CD4-positive, alpha-beta memory T cell (primary cell): ENCODE data around the gene IFITM10. TPM values are rescaled to one million over a fixed set of nuclear protein-coding genes. Genes with fewer than 3 reads are reported as not detected.

Experiments used
- CTCF ChIA-PET: fragments of 350-600 bp; sonication (Branson Sonifier 250); formaldehyde crosslinking; loops from one replicate; lab custom pipeline; 2021; ENCODE audit warnings: inconsistent platforms; ENCODE audit not compliant: partially characterized antibody; lab: Charles Lee
- POLR2A ChIA-PET: fragments of 350-600 bp; sonication (Branson Sonifier 250); formaldehyde crosslinking; loops from one replicate; lab custom pipeline; 2021; ENCODE audit not compliant: partially characterized antibody; lab: Charles Lee
- DNase-seq, 5 donors: peaks; one replicate each; pipeline versions ENCODE4 v3.0.0 to v3.0.0-alpha.2; 2020 to 2022; ENCODE audit warnings: mixed read lengths in 1 of 5
- H3K27ac ChIP-seq: one replicate; pipeline ENCODE4 v1.7.0; 2013; ENCODE audit warnings: low read depth, low read length
- H3K27me3 ChIP-seq: 2 replicates; pipeline ENCODE4 v1.7.0; 2013; ENCODE audit warnings: mild to moderate bottlenecking, low read length, moderate library complexity; ENCODE audit not compliant: insufficient read depth
- H3K36me3 ChIP-seq: 2 replicates; pipeline ENCODE4 v1.7.0; 2013; ENCODE audit warnings: mild to moderate bottlenecking, low read length, moderate library complexity; ENCODE audit not compliant: insufficient read depth
- H3K4me1 ChIP-seq: 2 replicates; pipeline ENCODE4 v1.7.0; 2013; ENCODE audit warnings: mild to moderate bottlenecking, low read length, moderate library complexity; ENCODE audit not compliant: insufficient read depth
- H3K4me3 ChIP-seq, 2 donors: one replicate each; pipeline ENCODE4 v1.7.0; 2013; ENCODE audit warnings: low read length in 2 of 2, mild to moderate bottlenecking in 1 of 2
- H3K9me3 ChIP-seq, 2 donors: one replicate each; pipeline ENCODE4 v1.7.0; 2013; ENCODE audit warnings: low read length in 2 of 2, control low read depth in 1 of 2; ENCODE audit not compliant: control insufficient read depth in 1 of 2
- H3K27ac Mint-ChIP-seq, 7 donors: one replicate each; pipeline ENCODE4 v1.8.0; 2020 to 2021; ENCODE audit warnings: mixed read lengths in 7 of 7, mild to moderate bottlenecking in 6 of 7, inconsistent platforms in 3 of 7, moderate library complexity in 3 of 7
- H3K27me3 Mint-ChIP-seq, 2 donors: one replicate each; pipeline ENCODE4 v1.8.0; 2020 to 2021; ENCODE audit warnings: mixed read lengths in 2 of 2
- H3K36me3 Mint-ChIP-seq, 2 donors: one replicate each; pipeline ENCODE4 v1.8.0; 2020 to 2021; ENCODE audit warnings: mixed read lengths in 2 of 2, inconsistent platforms in 1 of 2, mild to moderate bottlenecking in 1 of 2
- H3K4me1 Mint-ChIP-seq, 4 donors: one replicate each; pipeline ENCODE4 v1.8.0; 2020 to 2021; ENCODE audit warnings: mixed read lengths in 4 of 4, mild to moderate bottlenecking in 1 of 4
- H3K4me3 Mint-ChIP-seq, 8 donors: one replicate each; pipeline ENCODE4 v1.8.0; 2020 to 2021; ENCODE audit warnings: mixed read lengths in 8 of 8, mild to moderate bottlenecking in 7 of 8, moderate library complexity in 6 of 8, inconsistent platforms in 3 of 8
- H3K9me3 Mint-ChIP-seq, 8 donors: one replicate each; pipeline ENCODE4 v1.8.0; 2020 to 2021; ENCODE audit warnings: mixed read lengths in 8 of 8, mild to moderate bottlenecking in 5 of 8, inconsistent platforms in 3 of 8, moderate library complexity in 1 of 8
- intact Hi-C: fragments of 100-400 bp; cut with micrococcal nuclease; formaldehyde crosslinking; loops from one replicate; pipeline ENCODE4 v1.15.1; 2023
- polyA plus RNA-seq, 2 donors: library from polyadenylated mRNA; unstranded; fragments of 300-500 nt; fragmentation: Illumina TruSeq; gene quantifications; one replicate each; pipeline ENCODE4 v1.2.3, GENCODE V29; 2021
- total RNA-seq, 2 experiments: library from RNA; stranded (reverse); gene quantifications; one replicate each; pipeline ENCODE4 v1.2.3, GENCODE V29; 2021

The IFITM10 gene
- total and polyA plus RNA-seq, 4 experiments from 2014 or later = 1.6 to 1.8 TPM; not detected in 2

GRCh38 chr11:1714908-1715885 is 35.2 kb downstream of the IFITM10 start:
- Mint-ChIP-seq H3K27ac (no peak overlapping the region), H3K27me3 (peaks cover 7 to 10% of the 10 kb centered on the region in 2 donors), H3K4me1 (no peaks in the 10 kb centered on the region), H3K4me3 (no peak overlapping the region), H3K9me3 (peaks cover 0 to 1% (median 0%) of the 10 kb centered on the region in 8 donors), H3K36me3 (no peaks in the 10 kb centered on the region)
- DNase-seq = no peak
- POLR2A ChIA-PET = no interaction called here
- H3K27me3 ChIP-seq = no peaks in the 10 kb centered on the region
- no peak overlapping the region for H3K4me3 ChIP-seq
- no peaks in the 10 kb centered on the region for H3K4me1 ChIP-seq
- H3K27ac ChIP-seq = no peak overlapping the region
- intact Hi-C loops = no loop called here
- no peaks in the 10 kb centered on the region for H3K9me3 ChIP-seq
- CTCF ChIA-PET = interaction anchor here (1.1 to 1.4 kb wide), 2 partner anchors 21 to 117 kb away, joined by 3 to 5 read pairs; no protein-coding TSS in a partner anchor
- H3K36me3 ChIP-seq = no peaks in the 10 kb centered on the region

- no peak for DNase-seq
- Mint-ChIP-seq H3K36me3 (no peaks in the 10 kb centered on the region), H3K4me3 (no peak overlapping the region), H3K27me3 (peaks cover 8 to 15% of the 10 kb centered on the region in 2 donors), H3K27ac (no peak overlapping the region), H3K4me1 (peaks cover 0 to 3% (median under 1%) of the 10 kb centered on the region in 4 donors), H3K9me3 (no peaks in the 10 kb centered on the region)
- intact Hi-C loops = no loop called here
- ChIA-PET POLR2A (no interaction called here), CTCF (no interaction called here)
- H3K9me3 ChIP-seq = no peaks in the 10 kb centered on the region
- H3K4me1 ChIP-seq = no peaks in the 10 kb centered on the region
- H3K4me3 ChIP-seq = no peak overlapping the region
- no peaks in the 10 kb centered on the region for H3K36me3 ChIP-seq
- H3K27me3 ChIP-seq = no peaks in the 10 kb centered on the region
- H3K27ac ChIP-seq = no peak overlapping the region
These were observed 41.7 kb downstream of the IFITM10 start for GRCh38 chr11:1708716-1709115.

- Mint-ChIP-seq H3K4me1 (peaks cover 0 to 3% (median under 1%) of the 10 kb centered on the region in 4 donors), H3K27me3 (peaks cover 5 to 15% of the 10 kb centered on the region in 2 donors), H3K4me3 (no peak overlapping the region), H3K27ac (no peak overlapping the region), H3K36me3 (no peaks in the 10 kb centered on the region), H3K9me3 (no peaks in the 10 kb centered on the region)
- no peak overlapping the region for H3K4me3 ChIP-seq
- H3K36me3 ChIP-seq = no peaks in the 10 kb centered on the region
- ChIA-PET POLR2A (no interaction called here), CTCF (interaction anchor here (1.2 to 2.4 kb wide), 4 partner anchors 13 to 292 kb away, joined by 3 to 16 read pairs (median 10); no protein-coding TSS in a partner anchor)
- H3K4me1 ChIP-seq = no peaks in the 10 kb centered on the region
- intact Hi-C loops = no loop called here
- H3K27ac ChIP-seq = no peak overlapping the region
- DNase-seq = no peak
- no peaks in the 10 kb centered on the region for H3K27me3 ChIP-seq
- no peaks in the 10 kb centered on the region for H3K9me3 ChIP-seq
These were observed 42.6 kb downstream of the IFITM10 start for GRCh38 chr11:1707751-1708150.

- H3K9me3 Mint-ChIP-seq = peaks cover 0 to 5% (median 1%) of the 10 kb centered on the region in 8 donors
- no peak overlapping the region for H3K27ac ChIP-seq
- H3K4me3 ChIP-seq = no peak overlapping the region
- peak overlapping the region in 1 of 8 donors; percentile 20 for H3K4me3 Mint-ChIP-seq
- no peaks in the 10 kb centered on the region for H3K36me3 Mint-ChIP-seq
- intact Hi-C loops = no loop called here
- no peaks in the 10 kb centered on the region for H3K9me3 ChIP-seq
- H3K27me3 Mint-ChIP-seq = peaks cover 5 to 18% of the 10 kb centered on the region in 2 donors
- no peaks in the 10 kb centered on the region for H3K36me3 ChIP-seq
- DNase-seq = peak in 2 of 5 donors; percentile 11 to 19
- peak overlapping the region in 1 of 7 donors; percentile 30 for H3K27ac Mint-ChIP-seq
- no peaks in the 10 kb centered on the region for H3K4me1 ChIP-seq
- H3K4me1 Mint-ChIP-seq = peaks cover 0 to 3% (median under 1%) of the 10 kb centered on the region in 4 donors
- ChIA-PET POLR2A (no interaction called here), CTCF (interaction anchor here (0.6 to 2.4 kb wide), 7 partner anchors 9 to 293 kb away, joined by 3 to 16 read pairs (median 3); no protein-coding TSS in a partner anchor)
- H3K27me3 ChIP-seq = no peaks in the 10 kb centered on the region
These were observed 43.6 kb downstream of the IFITM10 start for GRCh38 chr11:1706634-1707400.

GRCh38 chr11:1705126-1706052 is 45.0 kb downstream of the IFITM10 start:
- Histone ChIP-seq H3K36me3 (no peaks in the 10 kb centered on the region), H3K4me3 (no peak overlapping the region), H3K9me3 (no peaks in the 10 kb centered on the region), H3K27me3 (no peaks in the 10 kb centered on the region), H3K4me1 (no peaks in the 10 kb centered on the region), H3K27ac (no peak overlapping the region)
- peaks cover 0 to 10% (median 10%) of the 10 kb centered on the region in 4 donors for H3K4me1 Mint-ChIP-seq
- intact Hi-C loops = no loop called here
- peaks cover 0 to 11% (median 10%) of the 10 kb centered on the region in 8 donors for H3K9me3 Mint-ChIP-seq
- H3K36me3 Mint-ChIP-seq = peaks cover 0 to 4% of the 10 kb centered on the region in 2 donors
- ChIA-PET POLR2A (no interaction called here), CTCF (interaction anchor here (2.1 kb wide), 1 partner anchor 11 kb away, joined by 9 read pairs; no protein-coding TSS in a partner anchor)
- peak overlapping the region in 3 of 8 donors; percentile 32 to 52 (median 40) for H3K4me3 Mint-ChIP-seq
- H3K27ac Mint-ChIP-seq = no peak overlapping the region
- DNase-seq = no peak
- H3K27me3 Mint-ChIP-seq = peaks cover 4 to 23% of the 10 kb centered on the region in 2 donors

GRCh38 chr11:1703146-1703545 is 47.2 kb downstream of the IFITM10 start:
- Mint-ChIP-seq H3K9me3 (peaks cover 3 to 11% (median 10%) of the 10 kb centered on the region in 8 donors), H3K27ac (no peak overlapping the region), H3K4me3 (no peak overlapping the region), H3K4me1 (peaks cover 0 to 14% (median 10%) of the 10 kb centered on the region in 4 donors), H3K36me3 (peaks cover 0 to 4% of the 10 kb centered on the region in 2 donors), H3K27me3 (peaks cover 0 to 20% of the 10 kb centered on the region in 2 donors)
- CTCF ChIA-PET = interaction anchor here (2.1 to 5.2 kb wide), 2 partner anchors 9 to 130 kb away, joined by 9 to 32 read pairs; partner anchors contain the start of gene SYT8
- intact Hi-C loops = no loop called here
- Histone ChIP-seq H3K36me3 (no peaks in the 10 kb centered on the region), H3K9me3 (no peaks in the 10 kb centered on the region), H3K4me1 (no peaks in the 10 kb centered on the region), H3K27me3 (no peaks in the 10 kb centered on the region), H3K27ac (no peak overlapping the region), H3K4me3 (no peak overlapping the region)
- POLR2A ChIA-PET = no interaction called here
- DNase-seq = no peak
